GM10847 (cell line): ENCODE data around the gene TF.

Experiments used
- POLR2A ChIP-seq: IDR thresholded peaks from 2 replicates; pipeline ENCODE4 v1.6.1; 2011; ENCODE audit not compliant: insufficient read length; ENCODE audit errors: extremely low read depth

Gene TF

DNA sequence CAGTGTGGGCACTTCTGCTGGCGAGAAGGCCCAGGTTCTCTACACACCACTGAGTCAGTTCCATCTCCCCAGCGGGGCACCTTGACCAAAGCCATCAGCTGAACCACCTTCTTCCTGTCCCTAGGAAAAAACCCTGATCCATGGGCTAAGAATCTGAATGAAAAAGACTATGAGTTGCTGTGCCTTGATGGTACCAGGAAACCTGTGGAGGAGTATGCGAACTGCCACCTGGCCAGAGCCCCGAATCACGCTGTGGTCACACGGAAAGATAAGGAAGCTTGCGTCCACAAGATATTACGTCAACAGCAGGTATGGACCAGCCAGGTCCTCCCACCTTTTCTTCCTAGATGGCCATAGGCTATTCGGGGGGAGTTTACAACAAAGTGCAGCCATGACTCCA is 29.1 kb downstream of the TF start:
- TF ChIP-seq POLR2A, result no peak

DNA sequence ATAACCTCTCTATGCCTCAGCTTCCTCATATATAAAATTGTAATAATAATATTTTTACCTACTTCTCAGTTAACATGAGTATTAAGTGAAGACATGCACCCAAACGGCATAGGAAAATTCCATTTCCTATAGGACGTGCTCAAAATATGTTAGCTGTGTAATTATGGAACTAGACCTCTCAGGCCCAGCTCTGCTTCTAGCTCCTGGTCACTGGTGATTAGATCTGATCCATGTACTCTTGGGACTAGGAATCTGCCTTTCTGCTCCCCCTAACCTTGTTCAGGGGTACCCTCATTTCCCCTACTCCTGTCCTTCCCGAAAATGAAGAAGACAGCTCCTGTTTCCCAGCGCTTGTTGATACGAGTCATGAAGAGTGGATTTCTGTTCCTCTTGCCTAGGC is 29.6 kb downstream of the TF start:
- no peak for TF ChIP-seq POLR2A

DNA sequence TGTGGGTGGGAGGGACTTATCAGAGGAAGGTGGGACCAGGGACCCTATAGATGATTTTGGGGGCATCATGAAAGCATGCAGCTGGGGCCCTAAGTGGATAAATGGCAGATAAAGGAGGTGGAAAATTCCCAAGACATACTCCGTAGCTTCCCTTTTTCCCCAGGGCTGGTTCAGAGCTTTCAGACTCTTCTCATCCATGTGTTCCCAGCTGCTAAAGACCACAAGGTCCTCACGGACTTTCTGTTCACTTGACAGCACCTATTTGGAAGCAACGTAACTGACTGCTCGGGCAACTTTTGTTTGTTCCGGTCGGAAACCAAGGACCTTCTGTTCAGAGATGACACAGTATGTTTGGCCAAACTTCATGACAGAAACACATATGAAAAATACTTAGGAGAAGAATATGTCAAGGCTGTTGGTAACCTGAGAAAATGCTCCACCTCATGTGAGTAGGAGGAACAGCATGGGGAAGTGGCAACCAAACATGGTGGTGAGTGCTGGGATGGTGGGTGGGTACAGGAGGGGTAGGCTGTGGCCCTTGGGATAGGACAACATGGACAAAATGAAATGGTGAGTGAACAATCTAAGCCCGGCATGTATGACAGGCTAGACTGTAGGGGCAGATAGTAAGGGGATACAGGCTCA is 30.7 kb downstream of the TF start:
- no peak for TF ChIP-seq POLR2A

DNA sequence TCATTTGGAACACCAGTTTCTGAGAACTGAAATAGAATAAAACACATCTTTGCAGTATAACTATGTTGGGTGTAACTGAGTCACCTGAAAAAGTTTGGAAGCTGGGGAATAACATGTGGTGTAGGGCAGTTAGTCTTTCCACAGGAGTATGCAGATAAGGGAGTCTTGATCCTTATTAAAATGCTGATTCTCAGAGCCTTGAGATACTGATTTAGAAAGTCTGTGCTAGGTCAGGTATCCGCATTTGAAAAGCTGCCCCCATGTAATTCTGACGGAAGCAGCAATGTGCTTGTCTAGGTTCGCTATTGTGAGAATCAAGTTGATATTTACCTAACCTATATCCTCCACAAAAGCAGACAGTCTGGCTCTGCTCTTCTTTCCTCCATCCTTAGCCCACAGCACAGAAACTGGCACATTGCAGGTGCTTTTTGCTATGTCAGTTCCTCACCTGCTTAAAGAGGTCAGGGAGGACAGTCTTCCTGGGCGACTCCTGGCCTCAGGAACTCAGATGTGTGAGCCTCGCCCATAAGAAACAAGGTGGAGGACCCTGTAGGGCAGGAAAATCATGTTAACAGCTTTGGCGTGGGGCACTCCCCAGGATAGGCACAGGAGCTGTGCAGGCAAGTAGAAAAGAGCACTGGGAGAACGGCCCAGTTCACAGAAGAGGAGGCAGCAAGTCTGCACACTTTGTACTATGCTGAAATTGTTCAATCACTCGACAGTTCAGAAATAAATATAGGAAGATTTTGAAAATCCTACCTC is 31.8 kb downstream of the TF start:
- TF ChIP-seq POLR2A, result no peak

- TF ChIP-seq POLR2A, result no peak
These were observed 33.5 kb downstream of the TF start for GRCh38 chr3:133779626-133780203.

DNA sequence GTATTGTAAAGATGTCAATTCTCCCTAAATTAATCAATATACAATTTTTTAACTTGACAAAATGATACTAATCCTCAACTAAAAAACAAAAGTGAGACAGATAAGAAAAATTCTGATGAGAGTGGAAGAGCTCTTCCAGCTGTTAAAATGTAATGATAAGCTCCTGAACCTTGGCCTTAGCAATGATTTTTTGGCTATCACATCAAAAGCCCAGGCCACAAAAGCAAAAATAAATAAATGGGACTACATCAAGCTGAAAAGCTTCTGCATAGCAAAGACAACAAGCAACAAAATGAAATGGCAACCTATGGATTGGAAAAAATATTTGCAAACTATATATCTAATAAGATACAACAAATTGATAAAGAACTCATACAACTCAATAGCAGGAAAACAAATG is 35.4 kb downstream of the TF start:
- no peak for TF ChIP-seq POLR2A

GRCh38 chr3:133782454-133782853 is 36.3 kb downstream of the TF start:
- no peak for TF ChIP-seq POLR2A

GRCh38 chr3:133783762-133784161 is 37.6 kb downstream of the TF start:
- no peak for TF ChIP-seq POLR2A

DNA sequence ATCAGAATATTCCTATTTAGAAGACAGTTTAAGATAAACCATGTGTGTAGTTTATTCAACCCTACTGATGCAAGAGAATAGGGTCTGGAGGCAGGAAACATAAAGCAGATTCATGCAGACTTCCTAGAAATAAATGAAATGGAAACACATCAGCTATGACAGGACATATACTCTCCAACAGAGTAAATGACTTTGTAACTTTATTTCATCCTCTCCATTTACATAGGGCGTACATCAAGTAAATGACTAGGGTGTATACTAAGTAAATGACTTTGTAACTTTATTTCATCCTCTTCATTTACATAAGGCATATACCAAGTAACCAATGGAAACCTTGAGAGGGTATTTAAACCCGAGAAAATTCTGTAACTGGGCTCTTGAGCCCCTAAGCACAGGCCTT is 41.8 kb downstream of the TF start:
- no peak for TF ChIP-seq POLR2A

GRCh38 chr3:133792171-133792763 is 46.1 kb downstream of the TF start:
- no peak for TF ChIP-seq POLR2A

DNA sequence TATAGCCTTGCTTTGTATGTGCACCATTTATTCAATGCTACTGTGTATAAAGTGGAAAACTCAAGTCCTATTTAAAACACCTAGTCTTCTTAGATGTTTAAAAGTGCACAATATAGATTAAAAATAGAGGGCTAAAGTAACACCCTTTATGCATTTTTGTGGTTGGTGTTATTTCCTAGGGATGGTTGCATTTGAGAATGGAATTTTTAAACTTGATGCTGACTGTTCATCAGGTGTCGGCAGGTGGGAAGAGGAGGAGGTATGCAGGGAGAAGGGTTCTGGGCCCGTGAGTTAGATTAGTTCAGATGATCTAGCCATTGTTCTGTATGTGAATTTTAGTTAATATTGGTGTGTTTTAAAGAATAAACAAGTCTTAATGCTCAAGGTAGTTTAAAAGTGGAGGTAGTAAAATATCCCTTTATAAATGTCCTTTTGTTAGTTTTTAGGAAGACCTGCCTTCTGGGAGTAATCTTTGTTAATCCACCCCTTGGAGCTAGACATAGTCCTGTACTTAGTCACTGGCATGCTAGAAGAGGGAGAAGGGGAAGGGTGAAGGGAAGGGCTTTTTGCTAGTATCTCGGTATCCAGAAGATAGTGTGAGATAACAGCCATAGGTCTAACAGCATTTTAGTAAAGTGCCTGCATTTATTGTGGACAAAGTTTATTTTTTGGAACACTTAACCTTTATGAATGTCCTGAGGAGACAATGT is 51.4 kb downstream of the TF start:
- no peak for TF ChIP-seq POLR2A

- no peak for TF ChIP-seq POLR2A
These were observed 53.8 kb downstream of the TF start for GRCh38 chr3:133799794-133800585.

DNA sequence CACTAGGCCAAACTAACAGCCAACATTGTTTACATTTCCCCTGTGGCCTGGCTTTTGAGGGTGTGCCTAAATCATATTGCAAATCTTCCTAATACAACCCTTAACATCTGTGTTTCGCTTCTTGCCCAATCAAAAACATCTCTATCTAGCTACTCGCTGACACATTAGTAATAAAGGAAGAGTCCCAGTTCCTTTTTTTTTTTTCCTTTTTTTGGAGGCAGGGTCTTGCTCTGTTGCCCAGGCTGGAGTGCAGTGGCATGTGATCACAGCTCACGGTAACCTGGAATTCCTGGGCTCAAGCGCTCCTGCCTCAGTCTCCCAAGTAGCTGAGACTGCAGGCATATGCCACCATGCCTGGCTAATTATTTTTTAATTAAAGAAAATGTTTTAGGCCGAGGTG is 57.3 kb downstream of the TF start:
- no peak for TF ChIP-seq POLR2A

DNA sequence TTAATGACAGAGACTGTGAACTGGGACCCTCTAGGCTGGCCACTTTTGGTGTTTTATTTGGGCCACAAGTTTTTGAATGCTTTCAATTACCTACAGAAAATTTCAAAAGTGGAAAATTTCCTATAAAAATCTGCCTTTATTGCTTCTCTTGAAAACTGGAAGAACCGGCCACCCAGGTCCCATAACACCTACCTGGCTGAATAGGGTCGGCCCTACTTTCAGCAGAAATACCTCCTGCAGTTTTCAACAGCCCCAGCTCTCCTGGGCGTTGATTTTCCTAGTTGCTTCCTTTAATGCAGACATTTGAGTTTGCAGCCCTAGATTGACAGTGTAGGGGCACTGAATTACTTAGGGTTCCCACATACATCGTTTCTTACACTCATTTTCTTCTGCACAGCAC is 58.7 kb downstream of the TF start:
- no peak for TF ChIP-seq POLR2A

GRCh38 chr3:133805384-133805701 is 59.1 kb downstream of the TF start:
- no peak for TF ChIP-seq POLR2A
